IMR-90 (cell line): ENCODE measurements around the gene SLC6A4. TPM values are rescaled to one million over a fixed set of nuclear protein-coding genes. Genes with fewer than 3 reads are reported as not detected.

Experiments
- ATAC-seq: fragments of 200-7000 bp; cut with Tn5 transposase; 2 replicates; pipeline ENCODE4 v1.9.1; 2020; ENCODE audit warnings: low read depth, mild to moderate bottlenecking, moderate library complexity
- BruUV-seq: library from RNA; stranded (reverse); fragments of 400-500 nt; replicated peaks from 2 replicates; lab custom pipeline; 2021; lab: Mats Ljungman, UMichigan
- CTCF ChIA-PET: fragments of 300-600 bp; formaldehyde crosslinking; extraction: SDS; loops from one replicate; lab custom pipeline; 2021; ENCODE audit warnings: antibody characterized with exemption; lab: Yijun Ruan, JAX
- POLR2A ChIA-PET: fragments of 300-600 bp; sonication (Branson Sonifier 250); formaldehyde crosslinking; loops from one replicate; lab custom pipeline; 2022; ENCODE audit warnings: antibody characterized with exemption; ENCODE audit not compliant: unreplicated experiment; lab: Charles Lee
- DNase-seq: peaks from one replicate; pipeline ENCODE4 v3.0.0; 2013
- H2AFZ ChIP-seq: replicated peaks from 2 replicates; pipeline ENCODE3; 2013; ENCODE audit warnings: low read length, mild to moderate bottlenecking; ENCODE audit not compliant: poor library complexity
- H2AK5ac ChIP-seq: 2 replicates; pipeline ENCODE4 v1.6.1; 2013; ENCODE audit warnings: low read depth, low read length, inconsistent platforms
- H2AK9ac ChIP-seq: replicated peaks from 2 replicates; pipeline ENCODE3; 2013; ENCODE audit warnings: mild to moderate bottlenecking, low read depth, low read length, moderate library complexity; ENCODE audit not compliant: poor library complexity
- H2BK120ac ChIP-seq: 2 replicates; pipeline ENCODE4 v1.6.1; 2013; ENCODE audit warnings: low read depth, low read length, inconsistent platforms
- H2BK15ac ChIP-seq: 3 replicates; pipeline ENCODE4 v1.6.1; 2013; ENCODE audit warnings: low read depth, low read length, inconsistent platforms
- H2BK20ac ChIP-seq: 2 replicates; pipeline ENCODE4 v1.6.1; 2013; ENCODE audit warnings: low read depth, mild to moderate bottlenecking, inconsistent platforms, low read length, moderate library complexity
- H2BK5ac ChIP-seq: 2 replicates; pipeline ENCODE4 v1.6.1; 2013; ENCODE audit warnings: mild to moderate bottlenecking, low read depth, low read length, inconsistent platforms; ENCODE audit not compliant: poor library complexity, severe bottlenecking
- H3K14ac ChIP-seq: replicated peaks from 2 replicates; pipeline ENCODE4 v1.6.1; 2013; ENCODE audit warnings: low read depth, low read length, inconsistent platforms
- H3K18ac ChIP-seq: 2 replicates; pipeline ENCODE4 v1.6.1; 2013; ENCODE audit warnings: low read depth, low read length, control low read depth
- H3K23ac ChIP-seq: 2 replicates; pipeline ENCODE4 v1.6.1; 2013; ENCODE audit warnings: low read depth, low read length, inconsistent platforms
- H3K27ac ChIP-seq: 2 replicates; pipeline ENCODE4 v1.5.1; 2013; ENCODE audit warnings: mild to moderate bottlenecking, control low read depth, low read length; ENCODE audit not compliant: insufficient read depth
- H3K27me3 ChIP-seq: 2 replicates; pipeline ENCODE4 v1.6.1; 2013; ENCODE audit warnings: low read length; ENCODE audit not compliant: control insufficient read depth, insufficient read depth
- H3K36me3 ChIP-seq: 2 replicates; pipeline ENCODE4 v1.6.1; 2013; ENCODE audit warnings: low read length, mixed read lengths; ENCODE audit not compliant: control insufficient read depth, insufficient read depth
- H3K4ac ChIP-seq: 2 replicates; pipeline ENCODE4 v1.6.1; 2013; ENCODE audit warnings: low read depth, low read length, inconsistent platforms
- H3K4me1 ChIP-seq: 2 replicates; pipeline ENCODE4 v1.6.1; 2013; ENCODE audit warnings: low read length, mixed read lengths; ENCODE audit not compliant: control insufficient read depth, insufficient read depth
- H3K4me2 ChIP-seq: 2 replicates; pipeline ENCODE4 v1.6.1; 2013; ENCODE audit warnings: low read depth, mild to moderate bottlenecking, control low read depth, low read length, moderate library complexity
- H3K4me3 ChIP-seq: 2 replicates; pipeline ENCODE4 v1.5.1; 2013; ENCODE audit warnings: low read depth, mild to moderate bottlenecking, control low read depth, low read length, moderate library complexity; ENCODE audit not compliant: insufficient read depth
- H3K56ac ChIP-seq: 2 replicates; pipeline ENCODE4 v1.6.1; 2013; ENCODE audit warnings: low read length, inconsistent platforms; ENCODE audit not compliant: insufficient read depth; ENCODE audit errors: extremely low read depth
- H3K79me1 ChIP-seq, 2 experiments: 2 replicates each; pipeline ENCODE4 v1.6.1; 2013; ENCODE audit warnings: low read length in 2 of 2, inconsistent platforms in 1 of 2, low read depth in 1 of 2
- H3K9ac ChIP-seq: 2 replicates; pipeline ENCODE4 v1.6.1; 2013; ENCODE audit warnings: low read depth, low read length, control low read depth
- H3K9me1 ChIP-seq: 2 replicates; pipeline ENCODE4 v1.6.1; 2013; ENCODE audit warnings: low read length, inconsistent platforms; ENCODE audit not compliant: insufficient read depth
- H3K9me3 ChIP-seq: 2 replicates; pipeline ENCODE4 v1.6.1; 2013; ENCODE audit warnings: low read length; ENCODE audit not compliant: control insufficient read depth, insufficient read depth
- H4K20me1 ChIP-seq: 2 replicates; pipeline ENCODE4 v1.6.1; 2013; ENCODE audit warnings: low read length, inconsistent platforms; ENCODE audit not compliant: insufficient read depth
- H4K5ac ChIP-seq: 2 replicates; pipeline ENCODE4 v1.6.1; 2013; ENCODE audit warnings: mild to moderate bottlenecking, low read depth, low read length, control low read depth
- H4K8ac ChIP-seq, 2 experiments: 2 replicates each; pipeline ENCODE4 v1.6.1; 2013; ENCODE audit warnings: low read depth in 2 of 2, low read length in 2 of 2, control low read depth in 1 of 2, inconsistent platforms in 1 of 2
- H4K91ac ChIP-seq: 2 replicates; pipeline ENCODE4 v1.6.1; 2013; ENCODE audit warnings: low read depth, low read length, inconsistent platforms; ENCODE audit not compliant: insufficient read depth
- CEBPB ChIP-seq: IDR thresholded peaks from 2 replicates; pipeline ENCODE4 v1.6.1; 2012; ENCODE audit warnings: low read depth, low read length, improper control_type of control experiment
- CHD1 ChIP-seq: IDR thresholded peaks from 2 replicates; pipeline ENCODE4 v1.6.1; 2012; ENCODE audit warnings: low read depth, low read length, improper control_type of control experiment
- FOS ChIP-seq: fragments of 150-350 bp; IDR thresholded peaks from 2 replicates; pipeline ENCODE4 v1.6.1; 2016; ENCODE audit warnings: low read depth, low read length
- MAFK ChIP-seq: IDR thresholded peaks from 2 replicates; pipeline ENCODE4 v1.6.1; 2012; ENCODE audit warnings: low read depth, low read length, improper control_type of control experiment
- MAZ ChIP-seq: IDR thresholded peaks from 2 replicates; pipeline ENCODE4 v1.6.1; 2012; ENCODE audit warnings: low read depth, mild to moderate bottlenecking, low read length, improper control_type of control experiment, moderate library complexity, borderline replicate concordance
- MXI1 ChIP-seq: IDR thresholded peaks from 2 replicates; pipeline ENCODE4 v1.6.1; 2012; ENCODE audit warnings: low read depth, mild to moderate bottlenecking, low read length, moderate library complexity, borderline replicate concordance
- RAD21 ChIP-seq: IDR thresholded peaks from 2 replicates; pipeline ENCODE4 v1.6.1; 2012; ENCODE audit warnings: low read length, improper control_type of control experiment
- RCOR1 ChIP-seq: IDR thresholded peaks from 2 replicates; pipeline ENCODE4 v1.6.1; 2012; ENCODE audit warnings: mild to moderate bottlenecking, low read length, improper control_type of control experiment; ENCODE audit not compliant: insufficient replicate concordance
- RFX5 ChIP-seq: IDR thresholded peaks from 2 replicates; pipeline ENCODE4 v1.8.0; 2012; ENCODE audit warnings: low read depth, mild to moderate bottlenecking, low read length, moderate library complexity
- WGBS, 2 experiments: methylation state at CpG; one replicate each; pipeline versions ENCODE4 v1.1.5 to v1.1.7; 2013; ENCODE audit warnings: missing lambda C conversion rate in 2 of 2; ENCODE audit not compliant: insufficient read length in 1 of 2; ENCODE audit errors: extremely low coverage in 2 of 2; 5-methylcytosine and 5-hydroxymethylcytosine counted together
- dilution Hi-C: fragments of 300-500 bp; cut with HindIII; formaldehyde crosslinking; loops from one replicate; pipeline ENCODE4 v1.14.3; 2018; ENCODE audit warnings: low sequenced_read_pairs; ENCODE audit not compliant: unreplicated experiment
- in situ Hi-C: fragments of 300-500 bp; cut with MboI; formaldehyde crosslinking; loops from 3 replicates; pipeline ENCODE4 v1.14.3; 2019; ENCODE audit warnings: low sequenced_read_pairs, inconsistent platforms, mixed read lengths
- intact Hi-C: fragments of 100-400 bp; cut with micrococcal nuclease; formaldehyde crosslinking; loops from 2 replicates; pipeline ENCODE4 v1.10.0; 2022
- polyA plus RNA-seq, 3 experiments: library from polyadenylated mRNA; depleted of rRNA; stranded (reverse); fragments of >200 nt; gene quantifications; 2 replicates each; pipeline ENCODE4 v1.2.3, GENCODE V29; 2012; ENCODE audit warnings: low replicate concordance in 1 of 3
- total RNA-seq: library from RNA; depleted of rRNA; stranded (reverse); fragments of >200 nt; gene quantifications from 2 replicates; pipeline ENCODE4 v1.2.3, GENCODE V29; 2012
- TF ChIP-seq, protein P1 (sequence below): conservative IDR thresholded peaks from 2 replicates; pipeline ENCODE4 v1.5.1; 2012; ENCODE audit warnings: mild to moderate bottlenecking, low read depth, low read length, improper control_type of control experiment

Gene SLC6A4
- total and polyA plus RNA-seq, 2 of the 4 experiments (the other 2 are of a cell fraction), result under 0.01 TPM; not detected in 1

DNA sequence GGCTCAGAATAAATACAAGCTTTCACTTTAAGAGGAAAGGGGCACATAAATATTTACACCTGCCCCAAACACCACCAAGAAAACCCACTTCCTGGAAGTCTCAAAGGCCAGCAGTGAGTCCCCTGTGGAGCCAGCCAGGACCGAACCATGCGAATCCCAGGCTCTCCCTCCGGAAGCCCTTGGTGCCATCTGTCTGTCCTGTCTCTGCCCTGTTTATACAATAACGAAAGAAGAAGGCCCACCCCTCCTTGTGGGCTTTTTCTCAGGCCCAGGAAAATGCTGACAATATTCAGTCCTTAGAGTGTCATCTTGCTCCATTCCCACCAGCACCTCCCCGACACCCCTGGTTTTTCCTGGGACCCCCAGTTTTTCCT, 3.6 kb upstream of the SLC6A4 start:
- intact Hi-C loops, result no loop called here

More for the DNA sequence above, 3.6 kb upstream of the SLC6A4 start:
- Histone ChIP-seq H2AK5ac (no peak overlapping the region), H4K8ac (no peak overlapping the region), H2AK9ac (no peak overlapping the region), H3K27me3 (peaks cover 49% of the 10 kb centered on the region), H4K5ac (no peak overlapping the region), H3K56ac (no peak overlapping the region), H3K9ac (no peak overlapping the region), H3K23ac (no peak overlapping the region), H3K4me2 (no peak overlapping the region), H3K27ac (no peak overlapping the region), H3K4ac (no peak overlapping the region), H3K4me3 (no peak overlapping the region), H3K36me3 (no peaks in the 10 kb centered on the region), H3K18ac (no peak overlapping the region), H3K4me1 (peaks cover 5% of the 10 kb centered on the region; the same call in 1 of the 2 replicates), H3K79me1 (no peaks in the 10 kb centered on the region), H2BK15ac (no peak overlapping the region), H3K14ac (no peak overlapping the region), H4K91ac (no peak overlapping the region), H3K9me3 (no peaks in the 10 kb centered on the region; the same call in 1 of the 2 replicates), H2AFZ (no peak overlapping the region), H2BK120ac (no peak overlapping the region), H2BK20ac (no peak overlapping the region), H4K20me1 (no peaks in the 10 kb centered on the region), H3K9me1 (no peaks in the 10 kb centered on the region; the same call in 1 of the 2 replicates), H2BK5ac (no peak overlapping the region)
- WGBS, 2 experiments, result 47% methylated on average over 3 of the region's 5 CpGs; no CpG with 5 or more reads in 1 of the 2 experiments
- BruUV-seq, result no TSS peak
- TF ChIP-seq, protein P1, sequence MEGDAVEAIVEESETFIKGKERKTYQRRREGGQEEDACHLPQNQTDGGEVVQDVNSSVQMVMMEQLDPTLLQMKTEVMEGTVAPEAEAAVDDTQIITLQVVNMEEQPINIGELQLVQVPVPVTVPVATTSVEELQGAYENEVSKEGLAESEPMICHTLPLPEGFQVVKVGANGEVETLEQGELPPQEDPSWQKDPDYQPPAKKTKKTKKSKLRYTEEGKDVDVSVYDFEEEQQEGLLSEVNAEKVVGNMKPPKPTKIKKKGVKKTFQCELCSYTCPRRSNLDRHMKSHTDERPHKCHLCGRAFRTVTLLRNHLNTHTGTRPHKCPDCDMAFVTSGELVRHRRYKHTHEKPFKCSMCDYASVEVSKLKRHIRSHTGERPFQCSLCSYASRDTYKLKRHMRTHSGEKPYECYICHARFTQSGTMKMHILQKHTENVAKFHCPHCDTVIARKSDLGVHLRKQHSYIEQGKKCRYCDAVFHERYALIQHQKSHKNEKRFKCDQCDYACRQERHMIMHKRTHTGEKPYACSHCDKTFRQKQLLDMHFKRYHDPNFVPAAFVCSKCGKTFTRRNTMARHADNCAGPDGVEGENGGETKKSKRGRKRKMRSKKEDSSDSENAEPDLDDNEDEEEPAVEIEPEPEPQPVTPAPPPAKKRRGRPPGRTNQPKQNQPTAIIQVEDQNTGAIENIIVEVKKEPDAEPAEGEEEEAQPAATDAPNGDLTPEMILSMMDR, result no peak
- TF ChIP-seq RAD21 (no peak), CHD1 (no peak), FOS (no peak), MXI1 (no peak), MAZ (no peak), RCOR1 (no peak), MAFK (no peak), RFX5 (no peak), CEBPB (no peak)
- ChIA-PET CTCF (no interaction called here), POLR2A (no interaction called here)
- ATAC-seq (no peak), DNase-seq (no peak)
- in situ Hi-C loops (no loop called here), dilution Hi-C loops (no loop called here)
